HG03439 (cell line): ENCODE measurements around the gene GMDS.

ENCODE experiments used
- ATAC-seq: cut with Tn5 transposase; IDR thresholded peaks from one replicate; pipeline ENCODE4 v1.9.1; 2021; ENCODE audit warnings: mild to moderate bottlenecking, moderate library complexity; ENCODE audit not compliant: unreplicated experiment

GMDS gene

GRCh38 chr6:1587546-1587945, 657.9 kb downstream of the GMDS start:
- no peak for ATAC-seq

- no peak for ATAC-seq
These were observed 658.4 kb downstream of the GMDS start for GRCh38 chr6:1586861-1587450.

GRCh38 chr6:1586256-1586655, 659.1 kb downstream of the GMDS start:
- ATAC-seq: no peak

- ATAC-seq: no peak
These were observed 659.7 kb downstream of the GMDS start for GRCh38 chr6:1585669-1586049.

- ATAC-seq: no peak
These were observed 660.3 kb downstream of the GMDS start for GRCh38 chr6:1584996-1585668.

GRCh38 chr6:1584146-1584545, 661.3 kb downstream of the GMDS start:
- ATAC-seq: no peak

GRCh38 chr6:1581120-1581991, 664.0 kb downstream of the GMDS start:
- ATAC-seq: no peak

- no peak for ATAC-seq
These were observed 664.8 kb downstream of the GMDS start for GRCh38 chr6:1580585-1580984.

- ATAC-seq: no peak
These were observed 665.3 kb downstream of the GMDS start for GRCh38 chr6:1580109-1580508.

GRCh38 chr6:1579096-1579495, 666.3 kb downstream of the GMDS start:
- no peak for ATAC-seq

- no peak for ATAC-seq
These were observed 667.3 kb downstream of the GMDS start for GRCh38 chr6:1577896-1578745.

GRCh38 chr6:1577146-1577680, 668.2 kb downstream of the GMDS start:
- no peak for ATAC-seq

- no peak for ATAC-seq
These were observed 668.7 kb downstream of the GMDS start for GRCh38 chr6:1576711-1577110.

GRCh38 chr6:1576166-1576565, 669.2 kb downstream of the GMDS start:
- no peak for ATAC-seq

- ATAC-seq: no peak
These were observed 670.0 kb downstream of the GMDS start for GRCh38 chr6:1575210-1576041.

GRCh38 chr6:1574890-1575209, 670.6 kb downstream of the GMDS start:
- no peak for ATAC-seq

GRCh38 chr6:1574083-1574761, 671.2 kb downstream of the GMDS start:
- no peak for ATAC-seq
